Inferior parietal cortex (tissue), 1 donor: ENCODE results near the gene PTPRM.
"Not testable (repeated sequence)": the region's sequence is repeated elsewhere in the genome, so short reads cannot be mapped to it uniquely, and the experiment has no call there.

Experiments used
- DNase-seq: peaks from one replicate; pipeline ENCODE4 v3.0.0-alpha.2; 2016; ENCODE audit errors: extremely low spot score

PTPRM gene

GRCh38 chr18:7945882-7946281, 378.8 kb downstream of the PTPRM start:
- DNase-seq, result no peak

- peak; percentile 71 for DNase-seq
Observed at GRCh38 chr18:7946734-7947377, 379.7 kb downstream of the PTPRM start.

GRCh38 chr18:7950380-7951136, 383.4 kb downstream of the PTPRM start:
- no peak for DNase-seq

GRCh38 chr18:7953095-7953958, 386.2 kb downstream of the PTPRM start:
- no peak for DNase-seq

- DNase-seq, result no peak
Observed at GRCh38 chr18:7954238-7954637, 387.1 kb downstream of the PTPRM start.

GRCh38 chr18:7955175-7955574, 388.1 kb downstream of the PTPRM start:
- DNase-seq, result no peak

- DNase-seq, result no peak
Observed at GRCh38 chr18:7957297-7957696, 390.2 kb downstream of the PTPRM start.

- DNase-seq, result no peak
Observed at GRCh38 chr18:7958081-7958896, 391.2 kb downstream of the PTPRM start.

- no peak for DNase-seq
Observed at GRCh38 chr18:7958897-7959146, 391.7 kb downstream of the PTPRM start.

- DNase-seq, result not testable (repeated sequence)
Observed at GRCh38 chr18:7966682-7967081, 399.6 kb downstream of the PTPRM start.

- DNase-seq, result no peak
Observed at GRCh38 chr18:7974200-7974874, 407.2 kb downstream of the PTPRM start.

GRCh38 chr18:7977897-7978296, 410.8 kb downstream of the PTPRM start:
- no peak for DNase-seq

- no peak for DNase-seq
Observed at GRCh38 chr18:7978834-7979233, 411.7 kb downstream of the PTPRM start.

- DNase-seq, result no peak
Observed at GRCh38 chr18:7979714-7980113, 412.6 kb downstream of the PTPRM start.

GRCh38 chr18:7980136-7980535, 413.0 kb downstream of the PTPRM start:
- DNase-seq, result no peak

- DNase-seq, result no peak
Observed at GRCh38 chr18:7980656-7981055, 413.5 kb downstream of the PTPRM start.

- no peak for DNase-seq
Observed at GRCh38 chr18:7982216-7982615, 415.1 kb downstream of the PTPRM start.

- no peak for DNase-seq
Observed at GRCh38 chr18:7987284-7987976, 420.3 kb downstream of the PTPRM start.

- DNase-seq, result no peak
Observed at GRCh38 chr18:7990670-7991069, 423.6 kb downstream of the PTPRM start.

- DNase-seq, result no peak
Observed at GRCh38 chr18:8001711-8002301, 434.7 kb downstream of the PTPRM start.
